Breast epithelium (tissue), 4 donors: Measurements from ENCODE around the gene ZNF750. TPM values are rescaled to one million over a fixed set of nuclear protein-coding genes. Genes with fewer than 3 reads are reported as not detected.
A peak's percentile ranks its signal among the peaks of the same experiment; 100 is the strongest.

ENCODE experiments used
- DNase-seq, 2 donors: peaks; one replicate each; pipeline ENCODE4 v3.0.0-alpha.2; 2019; ENCODE audit warnings: low spot score in 2 of 2
- H3K27ac ChIP-seq, 2 donors: fragments of 200-600 bp; sonication (generic) in 1 of 2; one replicate each; pipeline ENCODE4 v1.5.1; 2016 to 2019; ENCODE audit warnings: mild to moderate bottlenecking in 1 of 2
- H3K27me3 ChIP-seq, 2 donors: fragments of 200-600 bp; sonication (generic) in 1 of 2; one replicate each; pipeline versions ENCODE4 v1.5.1 to v1.6.0; 2017 to 2019; ENCODE audit warnings: control low read depth in 1 of 2, mild to moderate bottlenecking in 1 of 2
- H3K36me3 ChIP-seq: fragments of 200-600 bp; one replicate; pipeline ENCODE4 v1.5.1; 2019
- H3K4me1 ChIP-seq, 2 donors: fragments of 200-600 bp; sonication (generic); one replicate each; pipeline ENCODE4 v1.5.1; 2016 to 2019; ENCODE audit warnings: control low read depth in 1 of 2
- H3K4me3 ChIP-seq, 3 donors: fragments of 200-600 bp; sonication (generic); 1 replicate in 2 of 3; 2 replicates in 1 of 3; pipeline ENCODE4 v1.5.1; 2016 to 2019; ENCODE audit warnings: mild to moderate bottlenecking in 3 of 3, moderate library complexity in 2 of 3
- H3K9me3 ChIP-seq, 2 donors: fragments of 200-600 bp; sonication (generic) in 1 of 2; one replicate each; pipeline ENCODE4 v1.5.1; 2016 to 2019; ENCODE audit warnings: control low read depth in 1 of 2
- CTCF ChIP-seq, 3 donors: fragments of 450-650 bp; IDR thresholded peaks; one replicate each; pipeline ENCODE4 v1.5.1; 2016 to 2017; ENCODE audit warnings: antibody characterized with exemption in 3 of 3, mild to moderate bottlenecking in 3 of 3, moderate library complexity in 3 of 3
- POLR2A ChIP-seq: fragments of 450-650 bp; IDR thresholded peaks from one replicate; pipeline ENCODE4 v1.6.1; 2016; ENCODE audit warnings: antibody characterized with exemption, mild to moderate bottlenecking, moderate library complexity
- POLR2AphosphoS5 ChIP-seq, 3 donors: sonication (generic); formaldehyde crosslinking; IDR thresholded peaks; one replicate each; pipeline ENCODE4 v1.6.1; 2017; ENCODE audit warnings: antibody characterized with exemption in 3 of 3
- intact Hi-C: fragments of 100-400 bp; cut with DNase I; formaldehyde crosslinking; loops from one replicate; pipeline ENCODE4 v1.15.1; 2023; ENCODE audit warnings: low total_unique reads
- total RNA-seq, 3 donors: library from RNA; depleted of rRNA; stranded (reverse); fragments of >200 nt; gene quantifications; one replicate each; pipeline ENCODE4 v1.1.0, GENCODE V29; 2016

Gene ZNF750
- total RNA-seq, 3 donors from 2014 or later, result 5.6 to 7.8 TPM; not detected in 1

- TF ChIP-seq CTCF (IDR thresholded peaks at IDR 0.05) (no peak), POLR2A (no peak), POLR2AphosphoS5 (IDR thresholded peaks at IDR 0.05) (no peak)
- H3K4me1 ChIP-seq, result peaks cover 3 to 21% of the 10 kb centered on the region in 2 donors
- H3K27ac ChIP-seq, result peak overlapping the region; percentile 60 to 82
- intact Hi-C loops, result no loop called here
- H3K9me3 ChIP-seq, result no peaks in the 10 kb centered on the region
- DNase-seq, result no peak
- no peaks in the 10 kb centered on the region for H3K36me3 ChIP-seq
- H3K4me3 ChIP-seq, result no peak overlapping the region
- no peaks in the 10 kb centered on the region for H3K27me3 ChIP-seq
Measured at GRCh38 chr17:82881324-82881823, 41.6 kb upstream of the ZNF750 start.

GRCh38 chr17:82880620-82881323, 41.0 kb upstream of the ZNF750 start:
- Histone ChIP-seq H3K27ac (peak overlapping the region; percentile 60 to 82), H3K4me1 (peaks cover 3 to 27% of the 10 kb centered on the region in 2 donors), H3K4me3 (no peak overlapping the region), H3K9me3 (no peaks in the 10 kb centered on the region), H3K36me3 (no peaks in the 10 kb centered on the region), H3K27me3 (no peaks in the 10 kb centered on the region)
- intact Hi-C loops, result no loop called here
- DNase-seq, result no peak
- TF ChIP-seq POLR2AphosphoS5 (IDR thresholded peaks at IDR 0.05), result no peak
- no peak for TF ChIP-seq POLR2A
- no peak for TF ChIP-seq CTCF (IDR thresholded peaks at IDR 0.05)

DNA sequence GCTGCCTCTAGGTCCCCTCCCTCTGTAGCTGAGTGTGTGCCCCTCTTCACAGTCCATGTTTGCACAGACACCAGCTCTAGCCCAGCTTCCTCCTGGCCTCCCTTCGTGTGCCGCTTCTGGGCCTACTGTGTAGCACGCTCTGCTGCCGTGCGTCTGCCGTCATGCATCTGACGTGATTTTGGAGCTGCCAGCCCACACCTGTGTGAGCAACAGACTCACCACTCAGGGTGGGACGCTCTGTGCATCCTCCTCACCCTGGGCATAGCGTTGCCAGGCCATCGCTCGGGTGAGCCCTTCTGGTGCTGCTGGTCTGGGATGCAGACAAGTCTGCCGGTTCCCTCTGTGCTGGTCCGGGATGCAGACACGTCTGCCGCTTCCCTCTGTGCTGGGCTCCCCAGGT, 39.4 kb upstream of the ZNF750 start:
- TF ChIP-seq POLR2AphosphoS5 (IDR thresholded peaks at IDR 0.05) (no peak), CTCF (IDR thresholded peaks at IDR 0.05) (no peak), POLR2A (no peak)
- no peak overlapping the region for H3K4me3 ChIP-seq
- H3K36me3 ChIP-seq, result no peaks in the 10 kb centered on the region
- H3K4me1 ChIP-seq, result peaks cover 6 to 39% of the 10 kb centered on the region in 2 donors
- H3K9me3 ChIP-seq, result no peaks in the 10 kb centered on the region
- intact Hi-C loops, result no loop called here
- DNase-seq, result no peak
- no peak overlapping the region for H3K27ac ChIP-seq
- no peaks in the 10 kb centered on the region for H3K27me3 ChIP-seq

DNA sequence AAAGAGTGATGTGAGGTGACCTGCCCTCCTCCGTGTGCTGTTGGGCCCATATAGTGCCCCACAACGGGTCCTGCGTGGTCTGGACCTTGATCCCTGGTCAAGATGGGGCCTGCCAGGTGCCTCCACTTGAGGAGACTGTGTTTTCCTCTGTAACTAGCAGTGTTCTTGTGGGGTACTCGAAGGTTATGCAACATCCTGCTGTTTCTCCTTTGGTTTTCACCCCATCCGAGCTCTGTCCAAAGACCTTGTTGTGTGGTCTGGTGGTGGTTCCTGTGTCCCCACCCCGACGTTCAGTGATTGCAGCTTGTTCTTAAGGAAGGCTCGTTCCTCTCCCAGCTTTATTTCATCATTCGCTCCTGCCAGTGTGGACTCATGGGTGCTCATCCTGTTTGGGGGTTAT, 38.7 kb upstream of the ZNF750 start:
- H3K27me3 ChIP-seq, result no peaks in the 10 kb centered on the region
- H3K4me1 ChIP-seq, result peaks cover 6 to 42% of the 10 kb centered on the region in 2 donors
- H3K36me3 ChIP-seq, result no peaks in the 10 kb centered on the region
- H3K4me3 ChIP-seq, result no peak overlapping the region
- no peak for DNase-seq
- TF ChIP-seq POLR2AphosphoS5 (IDR thresholded peaks at IDR 0.05) (no peak), CTCF (IDR thresholded peaks at IDR 0.05) (no peak), POLR2A (no peak)
- intact Hi-C loops, result no loop called here
- H3K9me3 ChIP-seq, result no peaks in the 10 kb centered on the region
- H3K27ac ChIP-seq, result peak overlapping the region in 1 of 2 donors; percentile 85

- intact Hi-C loops, result no loop called here
- Histone ChIP-seq H3K36me3 (no peaks in the 10 kb centered on the region), H3K9me3 (no peaks in the 10 kb centered on the region), H3K4me3 (no peak overlapping the region), H3K4me1 (peaks cover 6 to 35% of the 10 kb centered on the region in 2 donors), H3K27me3 (no peaks in the 10 kb centered on the region), H3K27ac (peak overlapping the region; percentile 82 to 85)
- peak; percentile 85 for DNase-seq
- TF ChIP-seq CTCF (IDR thresholded peaks at IDR 0.05) (peak; percentile 54 to 67 (median 59)), POLR2A (no peak), POLR2AphosphoS5 (IDR thresholded peaks at IDR 0.05) (peak in 2 of 3 donors; percentile 10 to 36)
Measured at GRCh38 chr17:82876602-82877379, 37.0 kb upstream of the ZNF750 start.
